HepG2 (cell line): ENCODE data around the gene TMEM253. TPM values are rescaled to one million over a fixed set of nuclear protein-coding genes. Genes with fewer than 3 reads are reported as not detected.
A peak's percentile ranks its signal among the peaks of the same experiment; 100 is the strongest.

ENCODE experiments used
- ADNP ChIP-seq: sonication (generic); formaldehyde crosslinking; IDR thresholded peaks from 2 replicates; pipeline ENCODE4 v1.4.0; 2020; ENCODE audit warnings: missing genetic modification reagents
- AKAP8 ChIP-seq: sonication (generic); formaldehyde crosslinking; IDR thresholded peaks from 2 replicates; pipeline ENCODE4 v1.5.1; 2020; ENCODE audit warnings: mild to moderate bottlenecking, missing genetic modification reagents
- EHMT2 ChIP-seq: fragments of 200-600 bp; sonication (generic); IDR thresholded peaks from 2 replicates; pipeline ENCODE4 v1.7.0; 2017; ENCODE audit warnings: antibody characterized with exemption, low read depth, low read length, borderline replicate concordance
- ETV5 ChIP-seq: IDR thresholded peaks from 2 replicates; pipeline ENCODE4 v1.6.1; 2018; ENCODE audit warnings: missing biosample characterization, missing genetic modification reagents, inconsistent platforms, borderline replicate concordance
- FOXO4 ChIP-seq: sonication (generic); formaldehyde crosslinking; conservative IDR thresholded peaks from 2 replicates; pipeline ENCODE4 v1.8.1; 2023; ENCODE audit warnings: missing genetic modification reagents
- GLI4 ChIP-seq: sonication (generic); formaldehyde crosslinking; IDR thresholded peaks from 2 replicates; pipeline ENCODE4 v1.5.1; 2020; ENCODE audit warnings: missing genetic modification reagents, mild to moderate bottlenecking, moderate library complexity, borderline replicate concordance
- HNRNPL ChIP-seq: fragments of 200-400 bp; formaldehyde crosslinking; IDR thresholded peaks from 2 replicates; pipeline ENCODE4 v1.6.1; 2017; ENCODE audit warnings: mild to moderate bottlenecking, low read depth, low read length
- KMT2A ChIP-seq: sonication (generic); formaldehyde crosslinking; IDR thresholded peaks from 2 replicates; pipeline ENCODE4 v1.4.0; 2020; ENCODE audit warnings: missing genetic modification reagents
- MBD4 ChIP-seq: IDR thresholded peaks from 2 replicates; pipeline ENCODE4 v1.6.1; 2012; ENCODE audit warnings: low read length, inconsistent platforms, borderline replicate concordance
- NFKB2 ChIP-seq: sonication (generic); formaldehyde crosslinking; IDR thresholded peaks from 2 replicates; pipeline ENCODE4 v1.4.0; 2020; ENCODE audit warnings: missing genetic modification reagents, borderline replicate concordance
- PHF8 ChIP-seq: sonication (generic); formaldehyde crosslinking; IDR thresholded peaks from 2 replicates; pipeline ENCODE4 v1.5.0; 2020; ENCODE audit warnings: missing genetic modification reagents
- RNF2 ChIP-seq: fragments of 450-650 bp; conservative IDR thresholded peaks from 2 replicates; pipeline ENCODE4 v1.6.1; 2016; ENCODE audit warnings: low read depth
- TCF12 ChIP-seq, 2 experiments: fragments of 450-650 bp in 1 of 2; sonication (generic) in 1 of 2; formaldehyde crosslinking in 1 of 2; IDR thresholded peaks; 2 replicates each; pipeline versions ENCODE4 v1.6.1 to v1.8.0; 2017 to 2022; ENCODE audit warnings: antibody characterized with exemption in 1 of 2, mild to moderate bottlenecking in 1 of 2, missing genetic modification reagents in 1 of 2, moderate library complexity in 1 of 2
- TFE3 ChIP-seq: IDR thresholded peaks from 2 replicates; pipeline ENCODE4 v1.6.1; 2016
- XBP1 ChIP-seq: sonication (generic); formaldehyde crosslinking; IDR thresholded peaks from 2 replicates; pipeline ENCODE4 v1.5.0; 2020; ENCODE audit warnings: missing genetic modification reagents
- ZBTB10 ChIP-seq: sonication (generic); formaldehyde crosslinking; IDR thresholded peaks from 2 replicates; pipeline ENCODE4 v1.4.0; 2020; ENCODE audit warnings: missing genetic modification reagents, borderline replicate concordance
- ZBTB7A ChIP-seq: sonication (generic); formaldehyde crosslinking; IDR thresholded peaks from 2 replicates; pipeline ENCODE4 v1.8.0; 2022; ENCODE audit warnings: mild to moderate bottlenecking, missing genetic modification reagents
- ZNF431 ChIP-seq: sonication (generic); formaldehyde crosslinking; IDR thresholded peaks from 2 replicates; pipeline ENCODE4 v1.9.0; 2022; ENCODE audit warnings: missing genetic modification reagents, low read depth, mild to moderate bottlenecking, borderline replicate concordance
- ZNF780A ChIP-seq: sonication (generic); formaldehyde crosslinking; IDR thresholded peaks from 2 replicates; pipeline ENCODE4 v1.8.0; 2022; ENCODE audit warnings: mild to moderate bottlenecking, missing genetic modification reagents, moderate library complexity
- ZSCAN12 ChIP-seq: sonication (generic); formaldehyde crosslinking; IDR thresholded peaks from 2 replicates; pipeline ENCODE4 v1.9.0; 2021; ENCODE audit warnings: mild to moderate bottlenecking, missing genetic modification reagents
- polyA plus RNA-seq, 8 experiments: library from polyadenylated mRNA; depleted of rRNA in 3 of 8; stranded (reverse) in 7 of 8; unstranded in 1 of 8; fragments of >200 nt; fragmentation: Illumina TruSeq in 4 of 8; extraction: Trizol in 4 of 8; gene quantifications; 2 replicates each; pipeline versions ENCODE4 v1.2.1 to v1.2.3, GENCODE V29; 2011 to 2016; ENCODE audit warnings: low read depth in 4 of 8, missing spikeins in 1 of 8, mixed read lengths in 1 of 8; ENCODE audit not compliant: insufficient read depth in 1 of 8
- total RNA-seq, 5 experiments: library from RNA; depleted of rRNA; stranded (reverse); fragments of >200 nt; fragmentation: Illumina TruSeq; extraction: Trizol; gene quantifications; 2 replicates each; pipeline ENCODE4 v1.2.3, GENCODE V29; 2016; ENCODE audit warnings: low read depth in 1 of 5
- TF ChIP-seq, protein P1 (sequence below): sonication (generic); formaldehyde crosslinking; IDR thresholded peaks from 2 replicates; pipeline ENCODE4 v1.4.0; 2020; ENCODE audit warnings: mild to moderate bottlenecking, missing genetic modification reagents
- TF ChIP-seq, protein P2 (sequence below): IDR thresholded peaks from 2 replicates; pipeline ENCODE4 v1.6.1; 2016; ENCODE audit warnings: missing biosample characterization, missing genetic modification reagents, low read depth

Gene TMEM253
- total and polyA plus RNA-seq, 2 of the 13 experiments (the other 11 are each of a cell fraction or from before 2014, with no cell fraction given): 0.29 to 0.45 TPM

- no peak for TF ChIP-seq ADNP
- no peak for TF ChIP-seq TFE3 (CRISPR knock-in tag)
- TF ChIP-seq ZNF431 (CRISPR knock-in tag): no peak
- TF ChIP-seq FOXO4 (CRISPR knock-in tag): no peak
- no peak for TF ChIP-seq HNRNPL
- TF ChIP-seq ZSCAN12 (CRISPR knock-in tag): no peak
- no peak for TF ChIP-seq RNF2
- TF ChIP-seq MBD4: no peak
- no peak for TF ChIP-seq PHF8 (CRISPR knock-in tag)
- peak; percentile 38; the same call in 1 of the 2 replicates for TF ChIP-seq ETV5
- TF ChIP-seq, protein P1, sequence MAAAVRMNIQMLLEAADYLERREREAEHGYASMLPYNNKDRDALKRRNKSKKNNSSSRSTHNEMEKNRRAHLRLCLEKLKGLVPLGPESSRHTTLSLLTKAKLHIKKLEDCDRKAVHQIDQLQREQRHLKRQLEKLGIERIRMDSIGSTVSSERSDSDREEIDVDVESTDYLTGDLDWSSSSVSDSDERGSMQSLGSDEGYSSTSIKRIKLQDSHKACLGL (CRISPR knock-in tag): no peak
- no peak for TF ChIP-seq AKAP8 (CRISPR knock-in tag)
- 0 out of 2 replicates have a peak, but pooled peaks have one; percentile 59 for TF ChIP-seq ZBTB10
- TF ChIP-seq GLI4 (CRISPR knock-in tag): no peak
- TF ChIP-seq XBP1: no peak
- no peak for TF ChIP-seq NFKB2 (CRISPR knock-in tag)
- TF ChIP-seq, protein P2, sequence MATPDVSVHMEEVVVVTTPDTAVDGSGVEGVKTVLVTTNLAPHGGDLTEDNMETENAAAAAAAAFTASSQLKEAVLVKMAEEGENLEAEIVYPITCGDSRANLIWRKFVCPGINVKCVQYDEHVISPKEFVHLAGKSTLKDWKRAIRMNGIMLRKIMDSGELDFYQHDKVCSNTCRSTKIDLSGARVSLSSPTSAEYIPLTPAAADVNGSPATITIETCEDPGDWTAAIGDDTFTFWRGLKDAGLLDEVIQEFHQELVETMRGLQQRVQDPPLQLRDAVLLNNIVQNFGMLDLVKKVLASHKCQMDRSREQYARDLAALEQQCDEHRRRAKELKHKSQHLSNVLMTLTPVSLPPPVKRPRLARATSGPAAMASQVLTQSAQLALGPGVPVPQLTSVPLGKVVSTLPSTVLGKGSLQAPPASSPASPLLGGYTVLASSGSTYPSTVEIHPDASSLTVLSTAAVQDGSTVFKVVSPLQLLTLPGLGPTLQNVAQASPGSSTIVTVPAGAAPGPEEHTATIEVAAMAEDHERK (CRISPR knock-in tag): no peak
- TF ChIP-seq TCF12 (IDR thresholded peaks at IDR 0.05): no peak
- TF ChIP-seq TCF12 (CRISPR knock-in tag; IDR thresholded peaks at IDR 0.05): no peak
- 0 out of 2 replicates have a peak, but pooled peaks have one; percentile 62 for TF ChIP-seq KMT2A (CRISPR knock-in tag)
- TF ChIP-seq ZNF780A (CRISPR knock-in tag): no peak
- no peak for TF ChIP-seq EHMT2
- TF ChIP-seq ZBTB7A (CRISPR knock-in tag): no peak
These were observed 2.6 kb upstream of the TMEM253 start, which contains the start of gene ZNF219 (continued) for GRCh38 chr14:21098076-21098891.
